Stimulated activated CD8-positive, alpha-beta memory T cell treated with anti-CD3 and anti-CD28 coated beads, Interleukin-7, amount 100 ng/mL, for 1 hour (primary cell): ENCODE data around the gene FBXL3.
"Not testable (repeated sequence)": the region's sequence is repeated elsewhere in the genome, so short reads cannot be mapped to it uniquely, and the experiment has no call there.

ENCODE experiments used
- DNase-seq, 2 donors: peaks; one replicate each; pipeline ENCODE4 v3.0.0-alpha.2; 2020; ENCODE audit warnings: low read depth in 2 of 2

Gene FBXL3

DNA sequence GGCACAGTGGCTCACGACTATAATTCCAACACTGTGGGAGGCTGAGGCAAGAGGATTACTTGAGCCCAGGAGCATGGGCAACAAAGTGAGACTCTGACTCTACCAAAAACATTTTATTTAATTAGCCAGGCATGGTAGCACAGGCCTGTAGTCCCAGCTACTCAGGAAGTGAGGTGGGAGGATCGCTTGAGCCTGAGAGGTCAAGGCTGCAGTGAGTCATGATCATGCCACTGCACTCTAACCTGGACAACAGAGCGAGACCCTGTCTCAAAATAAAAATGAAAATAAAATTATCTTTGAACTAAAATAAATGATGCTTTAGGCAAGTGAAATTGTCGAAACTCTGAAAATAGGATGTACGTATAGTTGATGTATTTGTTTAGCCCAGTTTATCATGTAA, 43.3 kb downstream of the FBXL3 start:
- DNase-seq: no peak

DNA sequence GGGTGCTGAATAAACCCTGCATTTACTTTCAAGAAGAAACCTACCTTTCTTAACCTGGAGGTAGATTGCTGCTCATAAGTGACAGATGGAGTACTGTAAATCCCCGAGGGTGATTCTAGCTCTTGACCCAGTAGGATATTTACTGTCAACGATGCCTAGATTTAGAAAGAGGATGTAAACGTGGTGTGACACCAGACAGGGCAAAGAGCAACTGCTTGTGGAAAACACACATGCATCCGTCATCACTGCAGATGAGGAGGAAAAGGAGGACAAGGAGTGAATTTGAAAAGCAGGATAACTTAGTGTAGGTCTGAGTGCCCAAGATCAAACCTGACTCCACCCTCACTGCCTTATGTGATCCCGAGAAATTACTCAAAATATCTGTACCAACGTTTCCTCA, 44.9 kb downstream of the FBXL3 start:
- DNase-seq: no peak

DNA sequence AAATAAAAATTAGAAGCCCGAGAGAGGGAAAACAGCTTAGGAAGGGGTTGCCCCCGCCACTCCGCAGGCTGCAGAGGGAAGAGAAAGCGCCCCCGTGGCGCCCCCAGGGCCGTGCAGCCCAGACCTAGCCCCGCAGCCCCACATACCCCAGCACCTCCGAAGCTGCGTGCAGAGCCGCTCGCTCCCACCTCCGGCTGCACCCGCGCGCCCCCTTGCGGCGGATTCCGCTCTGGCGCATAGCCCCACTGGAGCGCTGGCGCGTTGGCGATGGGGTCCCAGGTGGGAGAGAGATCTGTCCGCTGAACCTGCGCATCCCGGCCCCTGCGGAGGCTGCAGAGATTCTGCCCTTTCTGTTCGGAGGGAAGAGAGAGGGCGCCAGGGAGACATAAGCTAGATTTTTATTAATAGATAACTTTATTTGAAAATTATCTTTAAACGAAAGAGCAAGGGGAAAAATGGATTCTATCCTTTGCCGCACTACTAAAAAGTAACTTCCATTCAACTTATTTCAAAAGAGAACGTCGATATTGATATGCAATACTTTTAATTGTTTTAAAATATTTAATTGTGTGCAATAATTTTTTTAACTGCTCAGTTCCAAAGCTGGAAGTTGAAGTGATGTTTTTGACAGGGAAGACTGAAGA, 46.8 kb downstream of the FBXL3 start:
- DNase-seq: peak; percentile 68 to 81

DNA sequence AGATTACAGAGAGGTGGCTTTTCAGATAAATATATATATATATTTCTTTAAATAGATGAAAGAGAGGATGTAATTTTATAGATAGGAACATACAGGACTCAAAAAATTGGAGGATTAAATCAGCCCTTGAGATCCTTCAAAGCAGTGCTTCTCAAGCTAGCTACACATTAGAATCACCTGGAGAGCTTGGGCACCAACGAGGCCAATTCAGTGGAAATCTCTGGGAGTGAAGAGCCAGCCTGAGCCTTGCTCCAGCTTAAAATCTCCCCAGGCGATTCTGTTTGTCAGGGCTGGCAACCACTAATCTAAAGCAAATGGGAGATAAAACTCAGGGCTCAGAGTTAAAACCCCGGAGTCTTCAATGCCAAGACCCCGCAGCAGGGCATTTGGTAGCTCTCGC, 50.0 kb downstream of the FBXL3 start:
- DNase-seq: no peak

- DNase-seq: no peak
Measured at GRCh38 chr13:76976490-76976889, 50.5 kb downstream of the FBXL3 start.

GRCh38 chr13:76975863-76976262, 51.1 kb downstream of the FBXL3 start:
- DNase-seq: no peak

- DNase-seq: no peak
Measured at GRCh38 chr13:76974618-76974975, 52.4 kb downstream of the FBXL3 start.

GRCh38 chr13:76973920-76974617, 52.9 kb downstream of the FBXL3 start:
- DNase-seq: no peak

DNA sequence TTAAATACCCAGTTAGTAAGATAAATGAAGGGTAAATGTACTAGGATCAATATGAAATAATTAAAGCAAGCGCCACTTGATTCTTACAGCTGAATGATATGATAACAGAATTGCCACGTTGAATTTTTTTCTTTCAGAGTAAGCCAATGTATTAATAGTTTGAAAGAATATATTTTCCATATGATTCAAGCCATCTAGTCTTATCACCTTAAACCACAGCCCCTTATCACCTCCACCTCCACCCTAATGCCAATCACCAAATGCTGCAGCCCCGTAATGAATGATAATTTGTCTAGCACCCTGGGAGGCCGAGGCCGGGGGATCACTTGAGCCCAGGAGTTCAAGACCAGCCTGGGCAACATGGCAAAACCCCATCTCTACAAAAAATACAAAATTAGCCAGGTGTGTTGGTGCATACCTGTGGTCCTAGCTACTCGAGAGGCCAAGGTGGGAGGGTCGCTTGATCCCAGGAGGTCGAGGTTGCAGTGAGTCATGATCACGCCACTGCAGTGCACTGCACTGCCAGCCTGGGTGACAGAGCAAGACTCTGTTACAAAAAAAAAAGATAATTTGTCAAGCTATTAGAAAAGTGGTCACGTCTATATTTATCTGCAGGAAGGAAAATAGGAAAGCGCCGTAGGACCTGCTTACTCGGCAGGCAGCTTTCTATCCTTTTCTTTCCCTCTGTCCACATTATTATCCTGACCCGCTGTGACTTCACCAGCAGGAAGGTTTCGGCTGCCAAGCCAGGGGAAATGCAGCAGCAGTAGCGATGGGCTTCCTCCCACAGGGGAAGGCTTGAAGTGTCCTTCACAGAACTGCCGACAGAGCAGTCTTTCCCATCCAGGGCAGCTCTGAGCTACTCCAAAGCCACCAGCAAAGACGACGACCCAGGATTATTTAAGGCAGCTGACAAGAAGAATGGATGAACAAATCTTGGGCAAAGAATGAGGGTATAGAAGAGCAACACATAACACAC, 54.8 kb downstream of the FBXL3 start:
- DNase-seq: no peak

GRCh38 chr13:76971215-76971614, 55.7 kb downstream of the FBXL3 start:
- no peak for DNase-seq

GRCh38 chr13:76969488-76970365, 57.2 kb downstream of the FBXL3 start:
- DNase-seq: no peak

DNA sequence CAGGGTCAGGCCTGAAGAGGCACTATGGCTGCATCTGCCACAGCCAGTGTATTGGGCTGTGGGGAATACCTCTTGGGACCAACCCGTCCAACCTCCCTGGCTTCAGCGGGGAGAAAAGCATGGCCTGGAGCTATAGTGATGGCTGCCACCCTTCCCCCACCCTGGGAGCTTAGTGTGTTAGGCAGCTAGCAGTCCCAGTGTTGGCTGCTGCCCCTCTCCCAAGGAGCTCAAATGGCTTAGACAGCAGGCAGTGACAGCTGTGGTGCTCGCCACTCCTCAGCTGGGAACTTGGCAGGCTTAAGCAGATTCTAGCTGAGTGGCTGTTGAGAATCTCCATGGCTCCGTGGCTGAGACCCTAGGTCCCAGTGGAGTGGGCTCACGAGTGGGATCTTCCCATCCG, 58.9 kb downstream of the FBXL3 start:
- DNase-seq: no peak

DNA sequence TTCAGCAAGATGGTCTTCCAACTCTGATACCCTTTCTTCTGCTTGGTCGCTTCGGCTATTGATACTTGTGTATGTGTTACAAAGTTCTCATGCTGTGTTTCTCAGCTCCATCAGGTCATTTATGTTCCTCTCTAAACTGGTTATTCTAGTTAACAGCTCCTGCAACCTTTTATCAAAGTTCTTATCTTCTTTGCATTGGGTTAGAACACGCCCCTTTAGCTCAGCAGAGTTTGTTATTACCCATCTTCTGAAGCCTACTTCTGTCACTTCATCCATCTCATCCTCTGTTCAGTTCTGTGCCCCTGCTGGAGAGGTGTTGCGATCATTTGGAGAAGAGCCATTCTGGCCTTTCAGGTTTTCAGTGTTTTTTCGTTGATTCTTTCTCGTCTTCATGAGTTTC, 59.9 kb downstream of the FBXL3 start:
- DNase-seq: no peak

- DNase-seq: no peak
Measured at GRCh38 chr13:76965759-76966421, 61.1 kb downstream of the FBXL3 start.

- DNase-seq: not testable (repeated sequence)
Measured at GRCh38 chr13:76959734-76960133, 67.2 kb downstream of the FBXL3 start.

- DNase-seq: no peak
Measured at GRCh38 chr13:76958841-76959432, 68.0 kb downstream of the FBXL3 start.

DNA sequence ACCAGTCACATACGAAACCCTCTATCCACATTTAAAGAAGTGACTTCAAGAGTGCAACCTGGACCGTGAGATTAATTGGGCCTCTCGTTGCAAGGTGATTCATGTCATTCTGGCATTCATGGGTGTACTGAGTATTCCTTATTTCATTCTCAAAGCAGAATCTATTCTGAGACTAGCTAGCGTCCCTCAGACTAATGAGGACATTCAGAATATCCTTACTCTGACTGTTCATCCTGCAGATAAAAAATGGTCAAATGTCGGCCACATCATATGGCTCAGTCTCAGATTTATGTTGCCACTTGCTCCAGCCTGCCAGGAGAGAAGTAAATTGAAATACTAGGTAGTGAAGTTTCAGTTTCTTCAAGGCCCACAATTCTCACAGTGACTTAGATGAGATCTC, 71.3 kb downstream of the FBXL3 start:
- no peak for DNase-seq
